ENCODE results near the gene DMRTC2.

The DMRTC2 gene

DNA sequence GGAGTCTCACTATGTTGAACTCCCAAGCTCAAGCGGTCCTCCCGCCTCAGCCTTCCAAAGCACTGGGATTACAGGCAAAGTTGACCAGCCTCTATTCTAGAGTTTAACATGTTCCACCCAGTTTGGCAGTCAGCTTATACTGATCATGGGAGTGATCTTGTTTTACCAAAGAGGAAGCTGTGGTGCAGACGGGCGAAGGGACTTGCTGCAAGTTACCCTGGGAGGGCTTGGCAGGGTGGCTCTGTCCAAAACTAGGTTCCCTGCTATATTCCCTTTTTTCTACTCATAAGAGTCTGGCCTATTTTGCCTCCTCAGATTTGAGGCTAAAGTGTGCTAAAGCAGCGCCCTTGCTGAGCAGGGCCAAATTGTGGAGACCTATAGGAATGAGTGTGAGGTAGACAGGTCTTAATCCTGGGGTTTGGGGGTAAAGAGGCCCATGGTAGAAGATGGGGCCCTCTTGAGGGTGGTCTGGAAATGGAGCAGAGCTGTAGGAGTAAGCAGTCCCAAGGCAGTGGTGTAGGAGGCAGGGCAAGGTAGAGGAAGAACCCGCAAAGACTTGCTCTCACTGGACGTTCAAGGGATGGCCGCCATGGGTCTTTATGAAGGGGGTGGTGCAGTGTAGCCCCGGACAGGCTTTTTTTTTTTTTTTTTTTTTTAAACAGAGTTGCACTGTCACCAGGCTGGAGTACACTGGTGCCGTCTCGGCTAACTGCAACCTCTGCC is 18.5 kb downstream of the DMRTC2 start:
- peaks cover 42% of the 10 kb centered on the region for H4K20me1 ChIP-seq (ENCODE audit: control insufficient read depth, insufficient read depth, low read depth, low read length)
- no peaks in the 10 kb centered on the region for H3K9me2 ChIP-seq (replicated peaks; ENCODE audit: control insufficient read depth, low read length)
- no peaks in the 10 kb centered on the region for H3K9me3 ChIP-seq (ENCODE audit: control insufficient read depth, insufficient read depth, low read length)
- H3K79me2 ChIP-seq (ENCODE audit: control insufficient read depth, low read length): peaks cover 81% of the 10 kb centered on the region
- peaks cover 69% of the 10 kb centered on the region for H3F3A ChIP-seq (ENCODE audit: control insufficient read depth, insufficient read depth)
- no peak for TF ChIP-seq EZH2phosphoT487 (IDR thresholded peaks at IDR 0.05; ENCODE audit: borderline replicate concordance, low read length)
- no peak for TF ChIP-seq CTCF (IDR thresholded peaks at IDR 0.05; ENCODE audit: low read depth, low read length, poor library complexity, severe bottlenecking)
- H3K4me1 ChIP-seq (ENCODE audit: control insufficient read depth, low read length): peaks cover 81% of the 10 kb centered on the region
- peak overlapping the region; percentile 87 for H3K4me3 ChIP-seq (ENCODE audit: low read length)
- H3K4me2 ChIP-seq (ENCODE audit: low read length): peak overlapping the region; percentile 88
- no peaks in the 10 kb centered on the region for H3K27me3 ChIP-seq (ENCODE audit: control insufficient read depth, low read length)
- H3K27ac ChIP-seq (ENCODE audit: low read depth, low read length): peak overlapping the region; percentile 81
- H3K36me3 ChIP-seq (ENCODE audit: control insufficient read depth, low read length): peaks cover 79% of the 10 kb centered on the region

DNA sequence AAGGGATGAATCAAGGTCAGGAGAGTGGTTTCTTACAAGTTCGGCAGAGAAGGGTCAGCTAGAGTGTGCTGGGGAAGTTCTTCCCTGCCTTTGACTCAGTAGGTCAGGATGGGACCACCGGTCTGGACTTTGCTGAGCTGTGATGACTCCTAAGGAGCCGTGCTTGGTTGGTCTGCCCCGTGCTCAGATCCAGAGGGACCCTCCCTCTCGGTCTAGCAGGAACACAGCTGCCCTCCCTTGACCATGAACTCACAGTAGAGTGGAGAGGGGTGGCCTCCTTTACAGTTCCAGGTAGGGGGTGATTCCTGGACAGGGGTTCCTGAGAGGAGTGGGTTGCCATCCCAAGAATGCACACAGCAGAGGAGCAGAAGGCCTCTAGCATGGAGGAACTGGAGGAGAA is 19.5 kb downstream of the DMRTC2 start:
- peak overlapping the region; percentile 81 for H3K27ac ChIP-seq (ENCODE audit: low read depth, low read length)
- H3F3A ChIP-seq (ENCODE audit: control insufficient read depth, insufficient read depth): peaks cover 78% of the 10 kb centered on the region
- H3K9me2 ChIP-seq (replicated peaks; ENCODE audit: control insufficient read depth, low read length): no peaks in the 10 kb centered on the region
- H3K36me3 ChIP-seq (ENCODE audit: control insufficient read depth, low read length): peaks cover 89% of the 10 kb centered on the region
- no peaks in the 10 kb centered on the region for H3K9me3 ChIP-seq (ENCODE audit: control insufficient read depth, insufficient read depth, low read length)
- no peaks in the 10 kb centered on the region for H3K27me3 ChIP-seq (ENCODE audit: control insufficient read depth, low read length)
- H4K20me1 ChIP-seq (ENCODE audit: control insufficient read depth, insufficient read depth, low read depth, low read length): peaks cover 42% of the 10 kb centered on the region
- peak overlapping the region; percentile 87 for H3K4me3 ChIP-seq (ENCODE audit: low read length)
- peaks cover 83% of the 10 kb centered on the region for H3K4me1 ChIP-seq (ENCODE audit: control insufficient read depth, low read length)
- H3K4me2 ChIP-seq (ENCODE audit: low read length): peak overlapping the region; percentile 88
- TF ChIP-seq CTCF (IDR thresholded peaks at IDR 0.05; ENCODE audit: low read depth, low read length, poor library complexity, severe bottlenecking): no peak
- no peak for TF ChIP-seq EZH2phosphoT487 (IDR thresholded peaks at IDR 0.05; ENCODE audit: borderline replicate concordance, low read length)
- H3K79me2 ChIP-seq (ENCODE audit: control insufficient read depth, low read length): peaks cover 86% of the 10 kb centered on the region

DNA sequence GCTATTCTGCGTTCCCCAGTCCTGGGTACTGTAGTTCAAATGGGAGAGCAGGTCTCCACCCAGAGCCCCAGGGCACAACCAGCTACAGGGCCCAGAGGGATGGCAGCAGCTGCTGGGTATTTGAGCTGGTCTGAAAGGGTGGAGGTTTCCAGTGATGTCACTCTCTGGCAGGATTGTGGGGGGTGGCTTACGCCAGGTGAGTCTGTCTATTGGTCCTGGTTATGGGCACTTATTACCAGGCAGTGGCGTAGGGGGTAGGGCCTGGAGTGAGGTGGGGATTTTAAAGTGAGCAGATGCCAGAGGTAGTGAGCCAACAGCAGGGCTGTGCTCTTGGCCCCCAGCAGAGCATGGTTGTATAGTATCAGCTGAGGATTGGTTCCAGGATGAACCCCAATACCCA is 21.4 kb downstream of the DMRTC2 start:
- TF ChIP-seq EZH2phosphoT487 (IDR thresholded peaks at IDR 0.05; ENCODE audit: borderline replicate concordance, low read length): no peak
- no peak for TF ChIP-seq CTCF (IDR thresholded peaks at IDR 0.05; ENCODE audit: low read depth, low read length, poor library complexity, severe bottlenecking)
- peaks cover 90% of the 10 kb centered on the region for H3F3A ChIP-seq (ENCODE audit: control insufficient read depth, insufficient read depth)
- H3K79me2 ChIP-seq (ENCODE audit: control insufficient read depth, low read length): peaks cover 76% of the 10 kb centered on the region
- peaks cover 37% of the 10 kb centered on the region for H4K20me1 ChIP-seq (ENCODE audit: control insufficient read depth, insufficient read depth, low read depth, low read length)
- no peaks in the 10 kb centered on the region for H3K9me2 ChIP-seq (replicated peaks; ENCODE audit: control insufficient read depth, low read length)
- H3K9me3 ChIP-seq (ENCODE audit: control insufficient read depth, insufficient read depth, low read length): no peaks in the 10 kb centered on the region
- peaks cover 96% of the 10 kb centered on the region for H3K36me3 ChIP-seq (ENCODE audit: control insufficient read depth, low read length)
- H3K4me1 ChIP-seq (ENCODE audit: control insufficient read depth, low read length): peaks cover 98% of the 10 kb centered on the region
- peak overlapping the region; percentile 39 for H3K4me3 ChIP-seq (ENCODE audit: low read length)
- peak overlapping the region; percentile 59 for H3K4me2 ChIP-seq (ENCODE audit: low read length)
- no peaks in the 10 kb centered on the region for H3K27me3 ChIP-seq (ENCODE audit: control insufficient read depth, low read length)
- H3K27ac ChIP-seq (ENCODE audit: low read depth, low read length): peak overlapping the region; percentile 99

All from DOHH2 (cell line).